ENCODE data around the gene CCL19. TPM values are rescaled to one million over a fixed set of nuclear protein-coding genes. Genes with fewer than 3 reads are reported as not detected.

CCL19 gene
- total RNA-seq, 5 donors from 2014 or later (not counting 1 experiment from before 2014, with no cell fraction given) = not detected

DNA sequence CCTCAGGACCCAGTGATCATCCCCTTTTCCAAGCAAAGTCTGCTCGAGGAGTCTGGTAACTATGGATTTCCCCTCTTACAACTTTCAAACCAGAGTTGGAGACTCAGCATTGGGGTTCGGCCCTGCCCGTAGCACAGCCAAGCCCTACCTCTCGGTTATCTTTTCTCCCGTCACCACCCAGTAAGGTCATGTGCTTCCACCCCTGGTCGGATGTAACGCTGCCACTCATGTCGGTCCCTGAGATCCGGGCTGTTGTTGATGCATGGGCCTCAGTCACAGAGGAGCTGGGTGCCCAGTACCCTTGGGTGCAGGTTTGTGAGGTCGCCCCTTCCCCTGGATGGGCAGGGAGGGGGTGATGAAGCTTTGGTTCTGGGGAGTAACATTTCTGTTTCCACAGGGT, 43.4 kb downstream of the CCL19 start:
- ChIA-PET CTCF (interaction anchor here (0.9 to 5.4 kb wide), 9 partner anchors 10 to 432 kb away, joined by 3 to 39 read pairs (median 8); partner anchors contain the start of genes CCL27 (in 1 of the 2), DCTN3 (in 1 of the 2), FANCG (in 1 of the 2) and SIGMAR1 (in 1 of the 2)), POLR2A (interaction anchor here (0.6 kb wide), 2 partner anchors 8 to 1705 kb away, joined by 3 to 4 read pairs; no protein-coding TSS in a partner anchor)
- peak overlapping the region; percentile 86 to 94 for H3K4me3 ChIP-seq (ENCODE audit: control insufficient read depth in 1 of 2, extremely low read depth in 1 of 2, low read length in 1 of 2)
- H3K4me1 Mint-ChIP-seq = peaks cover 34 to 53% (median 38%) of the 10 kb centered on the region in 3 donors
- peak overlapping the region; percentile 68 for H3K27ac ChIP-seq (ENCODE audit: low read length)
- 66% methylated on average over 10 of the region's 10 CpGs for WGBS (ENCODE audit: insufficient coverage)
- H3K36me3 Mint-ChIP-seq = peaks cover 21% of the 10 kb centered on the region
- H3K27me3 ChIP-seq (replicated peaks in 1 of 2; ENCODE audit: control insufficient read depth in 2 of 2, extremely low read depth in 1 of 2, insufficient read depth in 2 of 2, low read length in 1 of 2) = no peaks in the 10 kb centered on the region
- peaks cover 0 to 45% of the 10 kb centered on the region in 2 donors for H3K36me3 ChIP-seq (ENCODE audit: control insufficient read depth in 2 of 2, extremely low read depth in 1 of 2, insufficient read depth in 1 of 2, low read length in 1 of 2)
- ATAC-seq (replicated peaks in 1 of 4) (no peak), DNase-seq (peak in 1 of 35 experiments; percentile 19)
- peaks cover 12 to 40% of the 10 kb centered on the region in 2 experiments for H3K4me1 ChIP-seq (ENCODE audit: control insufficient read depth in 1 of 2, extremely low read depth in 1 of 2, insufficient read depth in 2 of 2, low read length in 2 of 2)
- H3K27me3 Mint-ChIP-seq = no peaks in the 10 kb centered on the region
- H3K27ac Mint-ChIP-seq = peak overlapping the region; percentile 89 to 90
- H3K9me3 Mint-ChIP-seq = no peaks in the 10 kb centered on the region
- H3K9me3 ChIP-seq = no peaks in the 10 kb centered on the region
- H3K4me3 Mint-ChIP-seq = peak overlapping the region; percentile 91 to 95 (median 94)

- Mint-ChIP-seq H3K27me3 (no peaks in the 10 kb centered on the region), H3K36me3 (peaks cover 21% of the 10 kb centered on the region)
- CTCF ChIA-PET = interaction anchor here (0.6 to 5.4 kb wide), 14 partner anchors 9 to 992 kb away, joined by 3 to 39 read pairs (median 6); partner anchors contain the start of genes CCL27 (in 1 of the 2), DCTN3 (in 1 of the 2) and SIGMAR1 (in 1 of the 2)
Measured at GRCh38 chr9:34647084-34647403, 44.0 kb downstream of the CCL19 start.

DNA sequence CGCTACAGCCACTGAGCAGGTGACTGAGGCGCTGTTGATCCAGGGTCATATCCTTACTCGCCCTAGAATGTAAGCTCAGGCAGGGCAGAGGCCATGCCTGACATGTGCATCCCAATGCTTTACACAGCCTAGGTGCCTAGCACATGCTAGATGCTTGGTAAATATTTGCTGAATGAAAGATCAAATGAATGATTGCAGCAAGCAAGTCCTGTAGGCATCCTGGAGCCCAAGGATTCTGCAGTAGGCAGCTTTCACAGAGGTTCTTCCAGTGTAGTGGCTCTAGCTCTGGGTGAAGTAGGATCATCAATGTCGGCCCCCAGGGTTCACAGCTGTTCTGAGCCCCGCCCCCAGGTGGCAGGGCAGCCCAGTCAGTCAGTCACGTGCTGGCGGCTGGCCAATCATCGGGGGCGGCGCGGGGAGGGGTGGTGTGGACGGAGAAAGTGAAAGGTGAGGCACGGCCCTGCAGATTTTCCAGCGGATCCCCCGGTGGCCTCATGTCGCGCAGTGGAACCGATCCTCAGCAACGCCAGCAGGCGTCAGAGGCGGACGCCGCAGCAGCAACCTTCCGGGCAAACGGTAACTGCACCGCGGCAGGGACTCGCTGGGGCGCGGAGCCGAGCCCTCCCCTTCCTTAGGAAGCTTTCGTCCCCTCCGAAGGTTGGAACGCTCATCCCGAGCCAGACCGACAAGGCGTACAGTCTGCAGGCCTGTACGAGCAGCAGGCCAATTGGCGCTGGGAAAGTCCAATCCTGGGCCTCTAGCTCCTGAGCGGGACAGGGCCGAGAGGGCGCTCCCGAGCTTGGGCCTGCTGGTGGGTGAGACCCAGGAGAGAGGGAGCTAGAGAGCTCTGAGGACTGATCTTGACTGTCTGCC, 44.6 kb downstream of the CCL19 start, which contains the start of gene GALT:
Gene GALT, plus strand, starts transcription at position 465 of the 873 bp plus-strand sequence. Its CDS starts 30 bp downstream, at position 495.
- H3K4me3 Mint-ChIP-seq = peak within 1 kb of the TSS; percentile 91 to 95 (median 94)
- peak within 1 kb of the TSS; percentile 89 to 90 for H3K27ac Mint-ChIP-seq
- no peaks in the 10 kb centered on the region for H3K27me3 Mint-ChIP-seq
- ATAC-seq (replicated peaks in 1 of 4) (peak; percentile 89 to 93 (median 90)), DNase-seq (peak; percentile 72 to 98 (median 93))
- peak within 1 kb of the TSS; percentile 86 to 94 for H3K4me3 ChIP-seq (ENCODE audit: control insufficient read depth in 1 of 2, extremely low read depth in 1 of 2, low read length in 1 of 2)
- no peaks in the 10 kb centered on the region for H3K27me3 ChIP-seq (replicated peaks in 1 of 2; ENCODE audit: control insufficient read depth in 2 of 2, extremely low read depth in 1 of 2, insufficient read depth in 2 of 2, low read length in 1 of 2)
- H3K36me3 Mint-ChIP-seq = peaks cover 21% of the 10 kb centered on the region
- peaks cover 0 to 41% of the 10 kb centered on the region in 2 donors for H3K36me3 ChIP-seq (ENCODE audit: control insufficient read depth in 2 of 2, extremely low read depth in 1 of 2, insufficient read depth in 1 of 2, low read length in 1 of 2)
- peaks cover 26 to 43% (median 31%) of the 10 kb centered on the region in 3 donors for H3K4me1 Mint-ChIP-seq
- under 1% methylated on average over 40 of the region's 43 CpGs for WGBS (ENCODE audit: insufficient coverage)
- peaks cover 10 to 30% of the 10 kb centered on the region in 2 experiments for H3K4me1 ChIP-seq (ENCODE audit: control insufficient read depth in 1 of 2, extremely low read depth in 1 of 2, insufficient read depth in 2 of 2, low read length in 2 of 2)
- ChIA-PET CTCF (interaction anchor here (0.5 to 5.4 kb wide), 15 partner anchors 9 to 993 kb away, joined by 3 to 39 read pairs (median 5); partner anchors contain the start of genes CCL27 (in 1 of the 2), DCTN3 (in 1 of the 2) and SIGMAR1 (in 1 of the 2)), POLR2A (interaction anchor here in 1 of 2 donors (1.3 to 1.6 kb wide), 2 partner anchors 9 to 19 kb away, joined by 4 to 5 read pairs; partner anchors contain the start of gene SIGMAR1)
- peak within 1 kb of the TSS; percentile 68 for H3K27ac ChIP-seq (ENCODE audit: low read length)
- no peaks in the 10 kb centered on the region for H3K9me3 ChIP-seq
- no peaks in the 10 kb centered on the region for H3K9me3 Mint-ChIP-seq

More at GRCh38 chr9:34647084-34647403, 44.0 kb downstream of the CCL19 start:
- H3K9me3 Mint-ChIP-seq = no peaks in the 10 kb centered on the region
- peak overlapping the region; percentile 91 to 95 (median 94) for H3K4me3 Mint-ChIP-seq
- Histone ChIP-seq H3K4me1 (ENCODE audit: control insufficient read depth in 1 of 2, extremely low read depth in 1 of 2, insufficient read depth in 2 of 2, low read length in 2 of 2) (peaks cover 10 to 34% of the 10 kb centered on the region in 2 experiments), H3K27me3 (replicated peaks in 1 of 2; ENCODE audit: control insufficient read depth in 2 of 2, extremely low read depth in 1 of 2, insufficient read depth in 2 of 2, low read length in 1 of 2) (no peaks in the 10 kb centered on the region), H3K27ac (ENCODE audit: low read length) (peak overlapping the region; percentile 68), H3K9me3 (no peaks in the 10 kb centered on the region), H3K36me3 (ENCODE audit: control insufficient read depth in 2 of 2, extremely low read depth in 1 of 2, insufficient read depth in 1 of 2, low read length in 1 of 2) (peaks cover 0 to 45% of the 10 kb centered on the region in 2 donors), H3K4me3 (ENCODE audit: control insufficient read depth in 1 of 2, extremely low read depth in 1 of 2, low read length in 1 of 2) (peak overlapping the region; percentile 86 to 94)
- POLR2A ChIA-PET = interaction anchor here in 1 of 2 donors (1.3 to 1.6 kb wide), 2 partner anchors 9 to 18 kb away, joined by 4 to 5 read pairs; partner anchors contain the start of gene SIGMAR1
- H3K27ac Mint-ChIP-seq = peak overlapping the region; percentile 89 to 90
- ATAC-seq (replicated peaks in 1 of 4) (no peak), DNase-seq (no peak)
- 0% methylated on average over 6 of the region's 8 CpGs for WGBS (ENCODE audit: insufficient coverage)
- peaks cover 28 to 47% (median 32%) of the 10 kb centered on the region in 3 donors for H3K4me1 Mint-ChIP-seq

DNA sequence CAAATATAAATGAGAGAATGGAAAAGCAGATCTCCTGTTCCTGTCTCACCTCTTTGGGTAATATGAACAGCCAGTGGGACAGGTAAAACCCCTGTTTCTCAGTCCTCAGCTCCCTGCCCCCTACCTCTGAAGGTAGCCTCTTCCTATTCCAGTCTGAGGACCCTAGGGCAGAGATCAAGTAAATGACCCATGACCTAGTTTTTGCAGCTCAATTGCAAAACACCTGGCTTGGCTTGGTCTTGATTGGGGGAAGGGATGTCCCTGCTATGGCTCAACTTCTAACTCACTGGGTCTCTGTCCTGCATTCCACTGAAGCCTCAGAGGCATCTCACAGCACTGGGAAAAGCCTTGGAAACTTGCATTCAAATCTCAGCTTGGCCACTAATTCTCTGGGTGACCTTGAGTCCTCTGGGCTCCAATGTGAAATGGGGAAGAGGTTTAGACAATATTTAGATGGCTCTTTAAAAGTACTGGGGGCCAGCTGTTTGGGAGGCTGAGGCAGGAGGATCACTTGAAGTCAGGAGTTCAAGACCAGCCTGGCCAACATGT, 46.2 kb downstream of the CCL19 start:
- Histone ChIP-seq H3K36me3 (ENCODE audit: control insufficient read depth in 2 of 2, extremely low read depth in 1 of 2, insufficient read depth in 1 of 2, low read length in 1 of 2) (peaks cover 0 to 25% of the 10 kb centered on the region in 2 donors), H3K4me1 (ENCODE audit: control insufficient read depth in 1 of 2, extremely low read depth in 1 of 2, insufficient read depth in 2 of 2, low read length in 2 of 2) (peaks cover 10 to 30% of the 10 kb centered on the region in 2 experiments), H3K27ac (ENCODE audit: low read length) (no peak overlapping the region), H3K4me3 (ENCODE audit: control insufficient read depth in 1 of 2, extremely low read depth in 1 of 2, low read length in 1 of 2) (no peak overlapping the region), H3K9me3 (no peaks in the 10 kb centered on the region), H3K27me3 (replicated peaks in 1 of 2; ENCODE audit: control insufficient read depth in 2 of 2, extremely low read depth in 1 of 2, insufficient read depth in 2 of 2, low read length in 1 of 2) (no peaks in the 10 kb centered on the region)
- ATAC-seq (replicated peaks in 1 of 4) = no peak
- H3K4me1 Mint-ChIP-seq = peaks cover 26 to 38% (median 31%) of the 10 kb centered on the region in 3 donors
- H3K36me3 Mint-ChIP-seq = peaks cover 19% of the 10 kb centered on the region
- ChIA-PET CTCF (interaction anchor here in 1 of 2 donors (1.1 to 5.4 kb wide), 2 partner anchors 9 to 19 kb away, joined by 5 to 39 read pairs; partner anchors contain the start of gene CCL27), POLR2A (interaction anchor here in 1 of 2 donors (0.6 to 0.7 kb wide), 2 partner anchors 415 to 1547 kb away, joined by 4 read pairs; no protein-coding TSS in a partner anchor)
- no peak for DNase-seq
- H3K9me3 Mint-ChIP-seq = no peaks in the 10 kb centered on the region
- H3K27ac Mint-ChIP-seq = no peak overlapping the region
- no peak overlapping the region for H3K4me3 Mint-ChIP-seq
- no peaks in the 10 kb centered on the region for H3K27me3 Mint-ChIP-seq

DNA sequence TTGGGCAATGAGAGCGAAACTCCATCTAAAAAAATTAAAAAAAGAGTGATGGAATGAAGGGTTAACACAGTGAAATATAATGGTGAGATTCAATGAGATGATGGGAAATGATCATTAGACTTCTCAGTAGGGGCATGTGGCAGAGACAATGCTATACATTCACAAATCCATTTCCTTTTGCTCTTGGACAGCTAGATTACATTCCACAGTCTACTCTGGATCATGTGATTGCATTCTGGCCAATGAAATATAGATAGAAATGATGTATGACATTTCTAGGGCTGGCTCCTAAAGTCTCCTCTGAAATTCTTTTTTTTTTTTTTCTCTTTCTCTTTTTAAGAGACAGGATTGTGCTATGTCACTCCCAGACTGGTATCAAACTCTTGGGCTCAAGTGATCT, 48.4 kb downstream of the CCL19 start:
- H3K4me3 Mint-ChIP-seq = no peak overlapping the region
- Histone ChIP-seq H3K36me3 (ENCODE audit: control insufficient read depth in 2 of 2, extremely low read depth in 1 of 2, insufficient read depth in 1 of 2, low read length in 1 of 2) (peaks cover 0 to 4% of the 10 kb centered on the region in 2 donors), H3K9me3 (no peaks in the 10 kb centered on the region), H3K27me3 (replicated peaks in 1 of 2; ENCODE audit: control insufficient read depth in 2 of 2, extremely low read depth in 1 of 2, insufficient read depth in 2 of 2, low read length in 1 of 2) (no peaks in the 10 kb centered on the region), H3K4me3 (ENCODE audit: control insufficient read depth in 1 of 2, extremely low read depth in 1 of 2, low read length in 1 of 2) (no peak overlapping the region), H3K27ac (ENCODE audit: low read length) (no peak overlapping the region), H3K4me1 (ENCODE audit: control insufficient read depth in 1 of 2, extremely low read depth in 1 of 2, insufficient read depth in 2 of 2, low read length in 2 of 2) (peaks cover 10 to 27% of the 10 kb centered on the region in 2 experiments)
- H3K4me1 Mint-ChIP-seq = peaks cover 21 to 29% (median 25%) of the 10 kb centered on the region in 3 donors
- CTCF ChIA-PET = interaction anchor here in 1 of 2 donors (1.0 kb wide), 1 partner anchor 9 kb away, joined by 4 read pairs; no protein-coding TSS in a partner anchor
- no peaks in the 10 kb centered on the region for H3K9me3 Mint-ChIP-seq
- POLR2A ChIA-PET = no interaction called here
- no peak for DNase-seq
- H3K36me3 Mint-ChIP-seq = peaks cover under 1% of the 10 kb centered on the region
- WGBS (ENCODE audit: insufficient coverage) = no CpG with 5 or more reads among the region's 1 CpG
- ATAC-seq (replicated peaks in 1 of 4) = no peak
- no peak overlapping the region for H3K27ac Mint-ChIP-seq
- no peaks in the 10 kb centered on the region for H3K27me3 Mint-ChIP-seq

Measured in T-cell (primary cell).